PC-9 (cell line): ENCODE results near the gene BCAS3. TPM values are rescaled to one million over a fixed set of nuclear protein-coding genes. Genes with fewer than 3 reads are reported as not detected.

Experiments
- BruUV-seq: library from RNA; stranded (reverse); fragments of 400-500 nt; replicated peaks from 2 replicates; lab custom pipeline; 2021; lab: Mats Ljungman, UMichigan
- CTCF ChIA-PET: fragments of 300-600 bp; sonication (Branson Sonifier 250); formaldehyde crosslinking; loops from one replicate; lab custom pipeline; 2022; ENCODE audit warnings: antibody characterized with exemption; lab: Charles Lee
- POLR2A ChIA-PET: fragments of 300-600 bp; sonication (Branson Sonifier 250); formaldehyde crosslinking; loops from one replicate; lab custom pipeline; 2022; ENCODE audit warnings: antibody characterized with exemption; ENCODE audit not compliant: unreplicated experiment; lab: Charles Lee
- DNase-seq, 2 experiments: peaks; one replicate each; pipeline versions ENCODE4 v3.0.0 to v3.0.0-alpha.2; 2015 to 2022; ENCODE audit warnings: mixed read lengths in 1 of 2
- H2AFZ ChIP-seq: fragments of 200-600 bp; sonication (generic); 2 replicates; pipeline ENCODE4 v1.8.1; 2017; ENCODE audit warnings: antibody characterized with exemption
- H3F3A ChIP-seq: fragments of 200-600 bp; sonication (generic); 2 replicates; pipeline ENCODE4 v1.8.1; 2017; ENCODE audit warnings: antibody characterized with exemption, mild to moderate bottlenecking, low read depth; ENCODE audit not compliant: insufficient read depth
- H3K27ac ChIP-seq: fragments of 200-600 bp; sonication (generic); 2 replicates; pipeline ENCODE4 v1.6.1; 2016; ENCODE audit warnings: mixed run types
- H3K27me3 ChIP-seq: fragments of 200-600 bp; sonication (generic); 2 replicates; pipeline ENCODE4 v1.6.1; 2016; ENCODE audit warnings: low read depth, mixed run types; ENCODE audit not compliant: insufficient read depth
- H3K36me3 ChIP-seq: fragments of 200-600 bp; sonication (generic); 2 replicates; pipeline ENCODE4 v1.6.1; 2016; ENCODE audit warnings: low read depth, mixed run types
- H3K4me1 ChIP-seq: fragments of 200-600 bp; sonication (generic); replicated peaks from 2 replicates; pipeline ENCODE4 v1.6.1; 2016; ENCODE audit warnings: mixed run types; ENCODE audit not compliant: insufficient read depth
- H3K4me2 ChIP-seq: fragments of 200-600 bp; sonication (generic); 2 replicates; pipeline ENCODE4 v1.6.1; 2017; ENCODE audit warnings: mixed run types
- H3K4me3 ChIP-seq: fragments of 200-600 bp; sonication (generic); 2 replicates; pipeline ENCODE4 v1.6.1; 2016; ENCODE audit warnings: mixed run types
- H3K79me2 ChIP-seq: fragments of 200-600 bp; sonication (generic); 2 replicates; pipeline ENCODE4 v1.6.1; 2017; ENCODE audit warnings: low read depth, mixed run types
- H3K9me2 ChIP-seq: fragments of 200-600 bp; sonication (generic); 2 replicates; pipeline ENCODE4 v1.8.1; 2017; ENCODE audit warnings: mild to moderate bottlenecking; ENCODE audit not compliant: insufficient read depth
- H3K9me3 ChIP-seq: fragments of 200-600 bp; sonication (generic); 2 replicates; pipeline ENCODE4 v1.8.1; 2016; ENCODE audit warnings: low read depth; ENCODE audit not compliant: insufficient read depth
- H4K20me1 ChIP-seq: fragments of 200-600 bp; sonication (generic); 2 replicates; pipeline ENCODE4 v1.8.1; 2017; ENCODE audit not compliant: insufficient read depth
- EZH2 ChIP-seq: fragments of 200-600 bp; sonication (generic); IDR thresholded peaks from 2 replicates; pipeline ENCODE4 v1.8.0; 2017; ENCODE audit warnings: antibody characterized with exemption, low read depth
- intact Hi-C: fragments of 100-400 bp; cut with micrococcal nuclease; formaldehyde crosslinking; loops from one replicate; pipeline ENCODE4 v1.10.0; 2022; ENCODE audit not compliant: unreplicated experiment
- total RNA-seq: library from RNA; stranded (reverse); gene quantifications from 2 replicates; pipeline ENCODE4 v1.2.3, GENCODE V29; 2021
- TF ChIP-seq, protein P1 (sequence below): fragments of 200-600 bp; sonication (generic); conservative IDR thresholded peaks from 2 replicates; pipeline ENCODE4 v1.6.1; 2017; ENCODE audit warnings: mixed run types, antibody characterized with exemption, mild to moderate bottlenecking, moderate library complexity

The BCAS3 gene
- total RNA-seq, 1 experiment from 2014 or later, result 26.0 TPM

DNA sequence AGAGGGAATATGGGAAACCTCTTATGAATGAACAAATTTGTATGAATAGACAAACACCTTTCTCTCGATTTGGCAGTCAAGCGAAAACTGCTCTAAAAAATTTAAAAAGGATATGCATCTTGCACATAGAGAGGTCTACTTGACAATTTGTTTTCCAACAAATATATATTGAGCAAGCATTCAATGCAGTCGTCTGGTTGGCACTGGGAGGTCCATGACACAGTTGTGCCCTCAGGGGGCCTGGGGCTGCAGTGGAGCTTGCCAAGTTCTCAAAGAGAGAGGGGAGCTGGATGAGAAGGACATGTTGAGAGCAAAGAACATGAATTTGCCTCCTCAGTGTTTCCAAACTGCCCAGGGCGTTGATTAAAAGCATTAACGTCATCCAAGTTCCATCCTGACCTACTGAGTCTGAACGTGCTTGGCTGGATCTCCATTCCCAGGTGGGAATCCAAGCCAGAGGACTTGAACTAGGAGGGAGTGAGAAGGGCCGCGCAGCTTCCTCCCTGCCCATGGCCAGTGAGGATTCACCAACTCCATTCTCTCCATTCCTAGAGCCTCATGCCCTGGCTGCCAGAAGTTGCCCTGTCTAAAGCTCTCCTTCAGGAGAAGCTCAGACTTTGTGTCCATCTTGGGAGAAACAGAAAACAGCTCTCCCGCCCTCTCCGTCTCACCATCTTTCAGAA is 746.5 kb downstream of the BCAS3 start:
- POLR2A ChIA-PET, result no interaction called here

DNA sequence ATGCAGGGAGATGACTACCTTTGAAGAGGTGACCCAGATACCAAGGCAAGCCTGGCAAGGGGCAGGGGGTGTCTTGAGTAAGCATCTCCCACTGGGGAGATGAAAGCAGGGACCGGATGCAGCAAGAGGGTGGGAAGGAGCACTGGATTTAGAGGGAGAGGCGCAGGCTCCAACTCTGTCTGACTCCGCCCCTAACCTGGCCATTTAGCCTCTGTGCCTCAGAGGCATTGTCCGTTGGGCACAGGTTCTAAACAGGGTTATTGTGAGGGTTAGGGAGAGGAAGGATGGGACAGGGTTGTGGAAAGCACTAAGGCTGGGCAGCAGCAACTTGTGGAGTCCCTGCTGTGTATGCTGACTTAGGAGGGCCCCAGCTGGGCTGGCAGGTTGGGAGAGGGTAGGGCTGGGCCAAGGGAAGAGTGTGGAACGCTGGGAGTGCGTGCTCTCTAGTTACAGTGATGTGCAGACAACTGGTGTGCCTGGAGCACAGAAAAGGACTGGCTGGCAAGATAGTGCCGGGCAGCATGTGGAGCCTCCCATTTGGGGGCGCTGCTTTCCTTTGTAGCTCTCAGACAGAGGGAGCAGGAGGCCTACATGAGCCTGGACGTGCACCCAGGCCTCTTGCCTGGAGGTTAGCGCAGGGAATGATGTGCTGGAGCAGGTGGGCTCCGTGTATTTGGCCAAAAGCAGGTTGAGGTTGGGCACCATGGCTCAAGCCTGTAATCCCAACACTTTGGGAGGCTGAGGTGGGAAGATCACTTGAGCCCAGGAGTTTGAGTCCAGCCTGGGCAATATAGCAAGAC is 748.2 kb downstream of the BCAS3 start:
- Histone ChIP-seq H3K79me2 (no peaks in the 10 kb centered on the region), H3K4me2 (no peak overlapping the region), H2AFZ (no peak overlapping the region), H3K36me3 (no peaks in the 10 kb centered on the region), H3K27me3 (no peaks in the 10 kb centered on the region), H3K27ac (no peak overlapping the region), H3K9me2 (no peaks in the 10 kb centered on the region; the same call in 1 of the 2 replicates), H3K4me1 (peaks cover 13% of the 10 kb centered on the region; the same call in 1 of the 2 replicates), H3F3A (peaks cover 6% of the 10 kb centered on the region; the same call in 1 of the 2 replicates), H4K20me1 (no peaks in the 10 kb centered on the region), H3K4me3 (no peak overlapping the region), H3K9me3 (no peaks in the 10 kb centered on the region; the same call in 1 of the 2 replicates)
- no peak for TF ChIP-seq EZH2
- TF ChIP-seq, protein P1, sequence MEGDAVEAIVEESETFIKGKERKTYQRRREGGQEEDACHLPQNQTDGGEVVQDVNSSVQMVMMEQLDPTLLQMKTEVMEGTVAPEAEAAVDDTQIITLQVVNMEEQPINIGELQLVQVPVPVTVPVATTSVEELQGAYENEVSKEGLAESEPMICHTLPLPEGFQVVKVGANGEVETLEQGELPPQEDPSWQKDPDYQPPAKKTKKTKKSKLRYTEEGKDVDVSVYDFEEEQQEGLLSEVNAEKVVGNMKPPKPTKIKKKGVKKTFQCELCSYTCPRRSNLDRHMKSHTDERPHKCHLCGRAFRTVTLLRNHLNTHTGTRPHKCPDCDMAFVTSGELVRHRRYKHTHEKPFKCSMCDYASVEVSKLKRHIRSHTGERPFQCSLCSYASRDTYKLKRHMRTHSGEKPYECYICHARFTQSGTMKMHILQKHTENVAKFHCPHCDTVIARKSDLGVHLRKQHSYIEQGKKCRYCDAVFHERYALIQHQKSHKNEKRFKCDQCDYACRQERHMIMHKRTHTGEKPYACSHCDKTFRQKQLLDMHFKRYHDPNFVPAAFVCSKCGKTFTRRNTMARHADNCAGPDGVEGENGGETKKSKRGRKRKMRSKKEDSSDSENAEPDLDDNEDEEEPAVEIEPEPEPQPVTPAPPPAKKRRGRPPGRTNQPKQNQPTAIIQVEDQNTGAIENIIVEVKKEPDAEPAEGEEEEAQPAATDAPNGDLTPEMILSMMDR, result no peak
- DNase-seq, result peak in 1 of 2 experiments; percentile 15
- BruUV-seq, result no TSS peak
- intact Hi-C loops, result no loop called here
- ChIA-PET POLR2A (no interaction called here), CTCF (no interaction called here)

More for the DNA sequence above, 746.5 kb downstream of the BCAS3 start:
- CTCF ChIA-PET, result no interaction called here
- H3K9me3 ChIP-seq, result no peaks in the 10 kb centered on the region; the same call in 1 of the 2 replicates
- no TSS peak for BruUV-seq
- H3K4me2 ChIP-seq, result no peak overlapping the region
- H3K79me2 ChIP-seq, result no peaks in the 10 kb centered on the region
- peaks cover 13% of the 10 kb centered on the region; the same call in 1 of the 2 replicates for H3K4me1 ChIP-seq
- no peaks in the 10 kb centered on the region for H3K27me3 ChIP-seq
- peaks cover 6% of the 10 kb centered on the region; the same call in 1 of the 2 replicates for H3F3A ChIP-seq
- no peaks in the 10 kb centered on the region for H4K20me1 ChIP-seq
- intact Hi-C loops, result no loop called here
- H3K4me3 ChIP-seq, result no peak overlapping the region
- no peak overlapping the region for H2AFZ ChIP-seq
- DNase-seq, result no peak
- H3K9me2 ChIP-seq, result no peaks in the 10 kb centered on the region; the same call in 1 of the 2 replicates
- H3K36me3 ChIP-seq, result no peaks in the 10 kb centered on the region
- TF ChIP-seq, protein P1, result no peak
- no peak for TF ChIP-seq EZH2
- no peak overlapping the region for H3K27ac ChIP-seq

DNA sequence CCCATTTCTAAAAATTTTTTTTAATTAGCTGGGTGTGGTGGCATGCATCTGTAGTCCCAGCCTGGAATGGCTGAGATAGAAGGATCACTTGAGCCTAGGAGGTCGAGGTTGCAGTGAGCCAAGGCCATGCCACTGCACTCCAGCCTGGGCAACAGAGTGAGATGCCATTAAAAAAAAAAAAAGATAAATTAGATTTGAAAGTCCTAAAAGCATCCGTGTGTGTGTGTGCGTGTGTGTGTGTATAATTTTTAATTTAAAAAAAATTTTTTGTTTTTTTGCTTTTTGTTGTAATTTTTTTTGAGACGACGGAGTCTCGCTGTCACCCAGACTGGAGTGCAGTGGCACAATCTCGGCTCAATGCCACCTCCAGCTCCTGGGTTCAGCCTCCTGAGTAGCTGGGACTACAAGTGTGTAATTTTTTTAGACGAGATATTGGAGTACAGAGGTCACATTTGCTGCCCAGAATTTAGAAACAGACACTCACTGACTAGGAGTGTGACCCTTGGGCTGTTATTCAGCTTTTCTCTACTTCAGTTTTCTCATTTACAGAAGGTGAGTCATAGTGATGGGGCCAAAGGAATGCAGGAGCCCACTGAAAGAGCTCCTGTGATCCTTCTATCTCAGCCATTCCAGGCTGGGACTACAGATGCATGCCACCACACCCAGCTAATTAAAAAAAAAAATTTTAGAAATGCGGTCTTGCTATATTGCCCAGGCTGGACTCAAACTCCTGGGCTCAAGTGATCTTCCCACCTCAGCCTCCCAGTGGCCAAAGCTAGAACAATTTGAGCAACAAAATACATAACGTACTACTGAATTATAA is 749.0 kb downstream of the BCAS3 start:
- POLR2A ChIA-PET, result no interaction called here
- H3K27me3 ChIP-seq, result no peaks in the 10 kb centered on the region
- CTCF ChIA-PET, result no interaction called here
- peak; percentile 37 to 59 for DNase-seq
- no peak overlapping the region for H2AFZ ChIP-seq
- H3K4me1 ChIP-seq, result peaks cover 15% of the 10 kb centered on the region; the same call in 1 of the 2 replicates
- no peak overlapping the region for H3K27ac ChIP-seq
- no TSS peak for BruUV-seq
- H3K9me3 ChIP-seq, result no peaks in the 10 kb centered on the region; the same call in 1 of the 2 replicates
- no peaks in the 10 kb centered on the region for H3K36me3 ChIP-seq
- no peaks in the 10 kb centered on the region for H4K20me1 ChIP-seq
- H3K4me2 ChIP-seq, result peak overlapping the region; percentile 42; the same call in 1 of the 2 replicates
- no peaks in the 10 kb centered on the region; the same call in 1 of the 2 replicates for H3K9me2 ChIP-seq
- TF ChIP-seq EZH2, result no peak
- TF ChIP-seq, protein P1, result no peak
- peaks cover 8% of the 10 kb centered on the region; the same call in 1 of the 2 replicates for H3F3A ChIP-seq
- no peak overlapping the region for H3K4me3 ChIP-seq
- H3K79me2 ChIP-seq, result no peaks in the 10 kb centered on the region
- intact Hi-C loops, result no loop called here
